Upper lobe of left lung (tissue), 6 donors: ENCODE measurements around the gene PTPN11. TPM values are rescaled to one million over a fixed set of nuclear protein-coding genes. Genes with fewer than 3 reads are reported as not detected.

Experiments
- ATAC-seq, 2 donors: fragments of 200-7000 bp; cut with Tn5 transposase; one replicate each; pipeline ENCODE4 v1.9.1; 2022; ENCODE audit warnings: mild to moderate bottlenecking in 2 of 2, moderate library complexity in 2 of 2; ENCODE audit not compliant: low FRiP score in 2 of 2
- DNase-seq, 2 donors: peaks; one replicate each; pipeline ENCODE4 v3.0.0-alpha.2; 2019 to 2020
- H3K27ac ChIP-seq, 4 donors: fragments of 200-600 bp; sonication (generic); one replicate each; pipeline ENCODE4 v1.5.1; 2016 to 2019
- H3K27me3 ChIP-seq, 4 donors: fragments of 200-600 bp; sonication (generic); one replicate each; pipeline ENCODE4 v1.5.1; 2017 to 2019
- H3K36me3 ChIP-seq, 4 donors: fragments of 200-600 bp; sonication (generic); one replicate each; pipeline ENCODE4 v1.5.1; 2016 to 2019
- H3K4me1 ChIP-seq, 4 donors: fragments of 200-600 bp; sonication (generic); one replicate each; pipeline ENCODE4 v1.5.1; 2018 to 2019
- H3K4me3 ChIP-seq, 4 donors: fragments of 200-600 bp; sonication (generic); one replicate each; pipeline ENCODE4 v1.5.1; 2017 to 2019; ENCODE audit warnings: mild to moderate bottlenecking in 2 of 4, moderate library complexity in 1 of 4
- H3K9me3 ChIP-seq, 4 donors: fragments of 200-600 bp; sonication (generic); one replicate each; pipeline ENCODE4 v1.5.1; 2018 to 2019
- CTCF ChIP-seq, 6 experiments: fragments of 450-650 bp in 4 of 6; fragments of 200-600 bp in 2 of 6; sonication (generic) in 2 of 6; IDR thresholded peaks; one replicate each; pipeline ENCODE4 v1.5.1; 2016 to 2019; ENCODE audit warnings: antibody characterized with exemption in 6 of 6
- EP300 ChIP-seq, 4 donors: sonication (generic); formaldehyde crosslinking; IDR thresholded peaks; one replicate each; pipeline ENCODE4 v1.5.1; 2017; ENCODE audit warnings: antibody characterized with exemption in 4 of 4, control low read depth in 2 of 4
- POLR2A ChIP-seq, 4 donors: fragments of 450-650 bp; IDR thresholded peaks; one replicate each; pipeline ENCODE4 v1.5.1; 2016 to 2017; ENCODE audit warnings: antibody characterized with exemption in 4 of 4, mild to moderate bottlenecking in 2 of 4
- POLR2AphosphoS5 ChIP-seq, 2 donors: sonication (generic); formaldehyde crosslinking; IDR thresholded peaks; one replicate each; pipeline ENCODE4 v1.5.1; 2017; ENCODE audit warnings: antibody characterized with exemption in 2 of 2
- WGBS, 2 donors: methylation state at CpG; one replicate each; pipeline ENCODE4 v1.1.5; 2017 to 2018; 5-methylcytosine and 5-hydroxymethylcytosine counted together
- total RNA-seq, 6 donors: library from RNA; depleted of rRNA in 4 of 6; stranded (reverse); fragments of >200 nt in 4 of 6; gene quantifications; one replicate each; pipeline versions ENCODE4 v1.1.0 to v1.2.1, GENCODE V29; 2016 to 2021
- donor health status: DM: no; HTN: no; CAD: no; lungs with moderate emphysema.
- donor health status: DM: no; HTN: yes; CAD: no; lungs with severe emphysema.

The PTPN11 gene
- total RNA-seq, 6 donors from 2014 or later = 52.0 to 99.1 (median 84.5) TPM

- Histone ChIP-seq H3K27ac (no peak overlapping the region), H3K4me1 (no peaks in the 10 kb centered on the region), H3K9me3 (no peaks in the 10 kb centered on the region), H3K36me3 (no peaks in the 10 kb centered on the region), H3K27me3 (no peaks in the 10 kb centered on the region), H3K4me3 (no peak overlapping the region)
- TF ChIP-seq POLR2A (IDR thresholded peaks at IDR 0.05) (no peak), CTCF (IDR thresholded peaks at IDR 0.05) (no peak), POLR2AphosphoS5 (IDR thresholded peaks at IDR 0.05) (no peak), EP300 (IDR thresholded peaks at IDR 0.05) (no peak)
- ATAC-seq (no peak), DNase-seq (no peak)
- WGBS, 2 donors = 59 to 62% methylated on average over 4 to 5 of the region's 5 CpGs
Observed at GRCh38 chr12:112540021-112540420, 121.3 kb downstream of the PTPN11 start.

GRCh38 chr12:112543751-112544150 is 125.0 kb downstream of the PTPN11 start:
- WGBS, 2 donors = 43 to 63% methylated on average over 4 of the region's 4 CpGs
- H3K27ac ChIP-seq = no peak overlapping the region
- no peak for DNase-seq
- no peaks in the 10 kb centered on the region for H3K27me3 ChIP-seq
- TF ChIP-seq POLR2A (IDR thresholded peaks at IDR 0.05) = no peak
- ATAC-seq = no peak
- no peak overlapping the region for H3K4me3 ChIP-seq
- H3K4me1 ChIP-seq = no peaks in the 10 kb centered on the region
- no peaks in the 10 kb centered on the region for H3K36me3 ChIP-seq
- H3K9me3 ChIP-seq = no peaks in the 10 kb centered on the region

- WGBS, 2 donors = 87 to 88% methylated on average over 6 of the region's 6 CpGs
- no peaks in the 10 kb centered on the region for H3K9me3 ChIP-seq
- H3K4me3 ChIP-seq = no peak overlapping the region
- TF ChIP-seq POLR2AphosphoS5 (IDR thresholded peaks at IDR 0.05) (no peak), POLR2A (IDR thresholded peaks at IDR 0.05) (no peak), EP300 (IDR thresholded peaks at IDR 0.05) (no peak), CTCF (IDR thresholded peaks at IDR 0.05) (no peak)
- no peaks in the 10 kb centered on the region for H3K4me1 ChIP-seq
- no peaks in the 10 kb centered on the region for H3K36me3 ChIP-seq
- DNase-seq (no peak), ATAC-seq (no peak)
- no peak overlapping the region for H3K27ac ChIP-seq
- H3K27me3 ChIP-seq = no peaks in the 10 kb centered on the region
Observed at GRCh38 chr12:112546339-112546738, 127.6 kb downstream of the PTPN11 start.

GRCh38 chr12:112546996-112547395 is 128.2 kb downstream of the PTPN11 start:
- TF ChIP-seq POLR2AphosphoS5 (IDR thresholded peaks at IDR 0.05) (no peak), CTCF (IDR thresholded peaks at IDR 0.05) (no peak), EP300 (IDR thresholded peaks at IDR 0.05) (no peak), POLR2A (IDR thresholded peaks at IDR 0.05) (no peak)
- Histone ChIP-seq H3K36me3 (no peaks in the 10 kb centered on the region), H3K27ac (no peak overlapping the region), H3K9me3 (no peaks in the 10 kb centered on the region), H3K27me3 (no peaks in the 10 kb centered on the region), H3K4me3 (no peak overlapping the region), H3K4me1 (no peaks in the 10 kb centered on the region)
- WGBS, 2 donors = 50 to 58% methylated on average over 1 to 2 of the region's 2 CpGs
- no peak for DNase-seq
- no peak for ATAC-seq

GRCh38 chr12:112549031-112549430 is 130.3 kb downstream of the PTPN11 start:
- Histone ChIP-seq H3K4me3 (no peak overlapping the region), H3K4me1 (no peaks in the 10 kb centered on the region), H3K27ac (no peak overlapping the region), H3K27me3 (no peaks in the 10 kb centered on the region), H3K9me3 (no peaks in the 10 kb centered on the region), H3K36me3 (no peaks in the 10 kb centered on the region)
- 71 to 75% methylated on average over 5 of the region's 5 CpGs for WGBS, 2 donors
- no peak for ATAC-seq
- TF ChIP-seq CTCF (IDR thresholded peaks at IDR 0.05) = no peak
- no peak for TF ChIP-seq POLR2AphosphoS5 (IDR thresholded peaks at IDR 0.05)
- no peak for TF ChIP-seq POLR2A (IDR thresholded peaks at IDR 0.05)
- TF ChIP-seq EP300 (IDR thresholded peaks at IDR 0.05) = no peak
- no peak for DNase-seq
